DMS79 (cell line): Measurements from ENCODE around the gene OR2V1.
"Not testable (repeated sequence)": the region's sequence is repeated elsewhere in the genome, so short reads cannot be mapped to it uniquely, and the experiment has no call there.

Experiments
- DNase-seq: peaks from one replicate; lab custom pipeline; 2025; lab: John Stamatoyannopoulos, UW

The OR2V1 gene

GRCh38 chr5:181130832-181131496, at the start of gene OR2V1:
TSS of gene OR2V1 (minus strand) at chr5:181131169. CDS start at chr5:181125304, 5,865 bp downstream.
- no peak for DNase-seq

- DNase-seq, result not testable (repeated sequence)
These were observed 46.6 kb upstream of the OR2V1 start for GRCh38 chr5:181177559-181177958.

GRCh38 chr5:181176254-181176952, 45.4 kb upstream of the OR2V1 start:
- no peak for DNase-seq

- DNase-seq, result no peak
These were observed 42.7 kb upstream of the OR2V1 start for GRCh38 chr5:181173420-181174342.

- no peak for DNase-seq
These were observed 42.1 kb upstream of the OR2V1 start for GRCh38 chr5:181173027-181173419.

- no peak for DNase-seq
These were observed 40.8 kb upstream of the OR2V1 start for GRCh38 chr5:181171782-181172181.

- DNase-seq, result no peak
These were observed 40.0 kb upstream of the OR2V1 start for GRCh38 chr5:181170996-181171395.

- no peak for DNase-seq
These were observed 39.4 kb upstream of the OR2V1 start for GRCh38 chr5:181170237-181170825.

- DNase-seq, result not testable (repeated sequence)
These were observed 38.7 kb upstream of the OR2V1 start for GRCh38 chr5:181169459-181170236.

- no peak for DNase-seq
These were observed 37.7 kb upstream of the OR2V1 start for GRCh38 chr5:181168595-181169118.

- DNase-seq, result no peak
These were observed 37.0 kb upstream of the OR2V1 start for GRCh38 chr5:181167814-181168488.

GRCh38 chr5:181166812-181167733, 36.1 kb upstream of the OR2V1 start:
- DNase-seq, result no peak

GRCh38 chr5:181164076-181164952, 33.3 kb upstream of the OR2V1 start:
- DNase-seq, result no peak

GRCh38 chr5:181163487-181164075, 32.6 kb upstream of the OR2V1 start:
- DNase-seq, result no peak

- no peak for DNase-seq
These were observed 30.7 kb upstream of the OR2V1 start for GRCh38 chr5:181161534-181162175.

- DNase-seq, result not testable (repeated sequence)
These were observed 30.0 kb upstream of the OR2V1 start for GRCh38 chr5:181160755-181161533.
